Stimulated activated CD4-positive, alpha-beta T cell treated with anti-CD3 and anti-CD28 coated beads, Interleukin-1b, Interleukin-23, amount 100 ng/mL, for 1 hour (primary cell): ENCODE measurements around the gene SYK.
"Not testable (repeated sequence)": the region's sequence is repeated elsewhere in the genome, so short reads cannot be mapped to it uniquely, and the experiment has no call there.

Experiments
- DNase-seq, 2 donors: peaks; one replicate each; pipeline ENCODE4 v3.0.0-alpha.2; 2020; ENCODE audit warnings: low read depth in 2 of 2

The SYK gene

DNA sequence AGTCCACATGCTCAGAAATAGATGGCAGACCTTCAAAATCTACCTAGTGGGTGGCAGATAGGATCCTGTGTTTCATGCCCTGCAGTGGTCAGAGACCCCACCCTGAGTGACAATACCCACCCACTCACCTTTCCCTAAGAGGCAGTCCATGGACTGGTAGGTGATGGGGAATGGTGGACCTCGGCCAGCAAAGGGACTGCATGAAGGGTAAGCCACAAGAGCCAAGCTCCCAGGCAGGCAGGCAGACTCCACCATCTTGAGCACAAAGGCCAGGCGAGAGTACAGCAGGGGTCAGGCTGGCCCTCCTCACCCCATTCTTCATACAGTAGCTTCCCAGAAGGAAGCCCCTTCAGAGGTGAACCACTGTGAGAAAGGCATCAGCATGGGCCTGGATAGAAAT is 78.4 kb downstream of the SYK start:
- DNase-seq, result no peak

- no peak for DNase-seq
Observed at GRCh38 chr9:90880669-90881068, 79.0 kb downstream of the SYK start.

DNA sequence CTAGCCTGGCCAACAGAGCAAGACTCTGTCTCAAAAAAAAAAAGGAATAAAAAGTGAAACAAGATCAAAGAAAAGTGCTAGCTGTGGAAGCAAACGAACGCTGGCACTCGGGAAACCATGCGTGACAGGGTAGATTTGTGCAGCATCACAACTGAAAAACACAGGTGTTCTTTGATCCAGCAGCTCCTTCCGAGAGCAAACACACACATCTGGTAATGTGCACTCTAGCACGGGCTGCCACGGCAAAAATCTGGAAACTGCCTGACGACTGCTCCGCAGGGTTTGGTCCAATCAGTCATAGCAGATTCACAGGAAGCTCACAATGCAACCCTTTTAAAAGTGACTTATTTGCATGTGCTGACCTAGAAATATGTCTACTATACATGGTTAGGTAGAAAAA is 80.0 kb downstream of the SYK start:
- DNase-seq, result no peak

DNA sequence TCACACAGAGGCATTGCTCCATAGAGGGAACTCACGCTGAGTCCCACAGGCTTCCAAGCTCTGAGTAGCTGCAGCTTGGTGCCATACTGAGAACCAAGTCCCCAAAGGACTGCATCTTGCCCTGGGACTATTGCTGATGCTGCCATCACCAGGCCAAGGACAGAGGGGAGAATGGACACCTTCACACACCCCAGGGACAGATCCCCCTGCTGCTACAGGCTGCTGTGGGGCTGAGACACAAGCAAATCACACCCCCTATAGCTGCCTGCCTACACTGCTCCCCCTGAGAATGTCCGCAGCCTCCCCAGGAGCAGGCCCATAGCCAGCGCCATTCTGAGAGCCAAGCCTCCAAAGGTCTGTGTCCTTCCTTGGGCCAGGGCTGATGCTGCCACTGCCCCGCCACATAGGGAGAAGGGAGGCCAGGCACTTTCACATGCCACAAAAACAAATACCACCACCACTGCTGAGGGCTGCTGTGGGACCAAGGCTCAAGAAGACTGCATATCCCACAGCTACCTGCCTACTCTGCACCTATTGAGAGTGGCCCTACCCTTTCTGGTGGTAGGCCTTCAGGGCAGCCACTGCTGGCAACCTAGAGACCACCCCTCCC is 81.5 kb downstream of the SYK start:
- DNase-seq, result no peak

GRCh38 chr9:90883661-90884060 is 82.0 kb downstream of the SYK start:
- no peak for DNase-seq

GRCh38 chr9:90884178-90884577 is 82.6 kb downstream of the SYK start:
- no peak for DNase-seq

- DNase-seq, result not testable (repeated sequence)
Observed at GRCh38 chr9:90886868-90887267, 85.2 kb downstream of the SYK start.

- no peak for DNase-seq
Observed at GRCh38 chr9:90888941-90889340, 87.3 kb downstream of the SYK start.

GRCh38 chr9:90890146-90890810 is 88.7 kb downstream of the SYK start:
- no peak for DNase-seq

DNA sequence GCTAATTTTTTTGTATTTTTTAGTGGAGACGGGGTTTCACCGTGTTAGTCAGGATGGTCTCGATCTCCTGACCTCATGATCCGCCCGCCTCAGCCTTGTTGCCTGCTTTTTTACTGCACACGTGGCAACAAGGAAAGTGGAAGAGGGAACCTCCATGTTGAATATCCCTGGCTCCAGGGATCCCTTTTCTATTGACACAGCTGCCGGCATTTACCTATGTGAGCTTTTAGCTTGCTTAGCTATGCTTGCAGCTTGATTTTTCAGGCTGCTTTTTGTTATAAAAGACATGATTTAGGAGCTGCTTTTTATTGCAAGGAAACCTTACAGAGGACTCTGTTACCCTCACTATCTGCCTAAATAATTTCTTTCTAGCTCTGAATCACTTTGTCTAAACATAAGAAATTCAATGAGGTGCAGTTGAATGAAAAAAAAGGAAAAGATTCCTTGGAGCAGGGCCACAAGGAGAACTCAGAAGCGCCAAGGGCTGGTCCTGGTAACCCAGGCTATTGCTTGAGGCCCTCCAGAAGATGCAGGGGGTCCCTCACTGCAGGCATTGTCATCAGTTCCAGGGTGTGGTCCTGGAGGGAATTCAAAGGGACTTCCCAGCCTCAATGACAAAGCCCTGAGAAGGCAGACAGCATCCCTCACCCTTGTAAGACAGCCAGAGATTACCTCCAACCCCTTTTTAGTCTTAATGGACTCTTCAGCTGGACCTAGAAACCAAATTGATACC is 89.9 kb downstream of the SYK start:
- DNase-seq, result no peak

DNA sequence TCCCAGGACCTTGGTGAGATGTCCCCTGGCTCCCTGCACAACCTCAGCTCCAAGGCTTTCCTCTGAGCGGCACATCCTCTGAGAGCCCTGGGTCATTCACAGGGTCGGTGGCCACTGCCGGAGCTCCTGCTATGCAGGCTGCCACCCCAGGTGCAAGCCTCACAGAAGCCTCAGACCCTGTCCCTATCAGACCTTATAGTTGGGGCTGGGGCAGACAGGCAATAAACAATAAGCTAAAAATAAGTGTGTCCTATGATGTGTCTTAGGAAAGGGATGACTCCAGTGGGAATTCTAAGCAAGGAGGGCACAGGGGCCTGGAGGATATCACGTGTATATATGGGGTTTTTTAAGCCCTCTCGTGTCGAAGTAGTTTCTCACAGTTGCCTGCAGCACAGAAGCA is 91.3 kb downstream of the SYK start:
- DNase-seq, result no peak

GRCh38 chr9:90893706-90894105 is 92.1 kb downstream of the SYK start:
- no peak for DNase-seq

DNA sequence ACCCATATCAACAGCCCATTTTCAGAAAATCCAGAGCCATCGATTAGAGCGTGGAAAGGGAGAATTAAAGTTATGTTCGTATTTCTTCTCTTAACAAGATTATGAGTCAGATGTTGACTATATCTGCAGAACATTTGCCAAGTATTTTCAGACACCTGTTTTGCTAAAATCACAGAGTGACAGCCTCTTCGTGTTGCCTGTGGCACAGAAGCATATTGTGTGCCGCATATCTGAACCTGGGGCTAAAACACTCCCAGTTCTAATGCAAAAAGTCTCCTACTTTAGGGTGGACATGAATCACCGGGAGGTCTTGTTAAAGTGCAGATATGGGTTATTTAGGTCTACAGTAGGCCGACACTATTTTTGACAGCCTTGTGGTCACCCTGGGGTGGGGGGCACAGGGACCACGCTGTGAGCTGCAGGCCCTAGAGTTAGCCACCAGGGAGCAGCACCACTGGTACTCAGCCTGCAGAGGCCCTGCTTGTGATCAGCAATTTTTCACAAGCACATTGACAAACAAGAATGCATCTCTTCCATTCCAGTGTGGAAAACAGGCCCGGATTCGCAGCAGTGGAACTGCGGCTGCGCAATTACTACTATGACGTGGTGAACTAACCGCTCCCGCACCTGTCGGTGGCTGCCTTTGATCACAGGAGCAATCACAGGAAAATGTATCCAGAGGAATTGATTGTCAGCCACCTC is 93.5 kb downstream of the SYK start:
- no peak for DNase-seq

DNA sequence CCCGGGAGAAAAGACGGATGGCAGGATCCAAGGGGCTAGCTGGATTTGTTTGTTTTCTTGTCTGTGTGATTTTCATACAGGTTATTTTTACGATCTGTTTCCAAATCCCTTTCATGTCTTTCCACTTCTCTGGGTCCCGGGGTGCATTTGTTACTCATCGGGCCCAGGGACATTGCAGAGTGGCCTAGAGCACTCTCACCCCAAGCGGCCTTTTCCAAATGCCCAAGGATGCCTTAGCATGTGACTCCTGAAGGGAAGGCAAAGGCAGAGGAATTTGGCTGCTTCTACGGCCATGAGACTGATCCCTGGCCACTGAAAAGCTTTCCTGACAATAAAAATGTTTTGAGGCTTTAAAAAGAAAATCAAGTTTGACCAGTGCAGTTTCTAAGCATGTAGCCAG is 94.2 kb downstream of the SYK start:
- no peak for DNase-seq

DNA sequence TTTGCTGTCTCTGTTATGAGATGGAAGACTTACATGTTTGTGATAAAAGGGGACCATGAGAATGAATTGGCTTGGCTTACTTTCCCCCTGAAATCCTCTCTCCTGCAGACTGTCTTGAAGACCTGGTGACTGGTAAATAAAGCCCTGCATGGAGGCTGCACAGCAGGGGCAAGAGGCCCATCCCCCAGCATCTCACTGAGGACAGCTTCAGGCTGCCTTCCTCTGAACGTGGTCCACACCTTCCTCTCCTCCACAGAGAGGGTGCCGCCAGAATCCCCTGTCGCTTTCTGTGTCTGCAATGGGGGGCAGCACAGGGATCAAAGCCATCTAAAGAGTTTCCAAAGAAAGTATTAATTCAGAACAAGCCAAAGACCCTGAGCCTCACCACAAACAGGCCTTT is 94.6 kb downstream of the SYK start:
- no peak for DNase-seq

DNA sequence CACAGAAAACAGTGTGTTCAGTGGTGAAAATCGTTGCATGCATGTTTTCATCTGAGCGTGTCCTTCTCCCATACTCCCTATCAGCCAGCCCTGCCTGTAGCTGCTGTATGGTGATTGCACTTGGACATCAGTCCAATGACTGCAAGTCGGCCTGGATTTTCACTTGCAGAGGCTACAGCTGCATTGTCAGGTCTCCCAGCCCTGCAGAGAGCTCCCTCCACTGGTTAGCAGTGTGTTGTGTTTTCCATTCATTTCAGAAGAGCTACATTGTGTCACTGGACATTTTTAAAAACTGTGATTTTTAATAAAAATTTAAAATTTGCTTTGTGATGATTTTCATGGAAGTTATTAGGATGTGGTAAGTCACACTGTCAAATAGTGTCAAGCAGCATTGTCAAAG is 96.6 kb downstream of the SYK start:
- no peak for DNase-seq

DNA sequence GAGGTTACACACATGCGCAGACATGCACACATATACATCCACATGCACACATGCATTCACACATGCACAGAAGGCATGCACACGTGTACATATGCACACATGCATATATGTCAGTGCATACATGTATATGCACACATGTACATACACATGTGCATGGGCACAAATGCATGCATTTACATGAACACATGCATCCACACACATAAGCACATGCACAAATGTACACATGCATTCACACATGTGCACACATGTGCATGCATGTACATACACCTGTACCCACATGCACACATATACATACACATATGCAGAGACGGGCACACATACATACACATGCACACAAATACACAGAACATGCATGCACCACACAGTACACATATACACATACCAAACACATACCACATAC is 97.7 kb downstream of the SYK start:
- DNase-seq, result no peak

DNA sequence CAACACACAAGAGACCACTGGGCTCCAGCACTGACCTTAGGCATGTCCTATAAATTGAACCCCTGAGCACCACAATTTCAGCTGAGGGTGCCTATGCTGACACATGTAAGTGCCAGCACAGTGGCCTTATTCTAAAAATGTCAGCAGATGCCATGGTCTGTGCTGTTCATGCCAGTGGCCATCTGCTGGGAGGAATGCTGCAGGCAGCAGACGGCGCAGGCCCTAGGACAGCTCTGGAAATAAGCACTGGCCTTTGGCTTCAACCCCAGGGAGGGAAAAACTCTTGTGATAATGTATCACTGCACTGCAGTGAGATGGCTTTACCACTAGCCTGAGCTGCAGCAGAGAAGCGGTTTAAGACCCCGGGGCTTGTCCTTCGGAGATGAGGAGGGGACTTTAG is 98.5 kb downstream of the SYK start:
- DNase-seq, result no peak

DNA sequence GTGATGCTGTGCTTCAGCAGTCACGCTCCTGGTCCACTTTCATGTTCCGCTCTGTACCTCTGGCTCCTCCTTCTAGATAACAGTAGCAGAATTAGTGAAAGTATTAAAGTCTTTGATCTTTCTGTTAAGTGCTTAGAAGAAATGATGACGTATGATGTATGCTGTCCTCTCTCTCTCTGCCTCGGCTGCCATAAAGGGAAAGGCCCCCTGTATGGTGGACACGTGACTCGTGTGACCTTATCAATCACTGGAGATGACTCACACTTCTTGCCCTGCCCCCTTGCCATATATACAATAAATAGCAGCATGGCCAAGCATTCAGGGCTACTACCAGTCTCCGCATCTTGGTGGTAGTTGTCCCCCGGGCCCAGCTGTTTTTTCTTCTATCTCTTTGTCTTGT is 100.3 kb downstream of the SYK start:
- no peak for DNase-seq

- no peak for DNase-seq
Observed at GRCh38 chr9:90903766-90904424, 102.3 kb downstream of the SYK start.

DNA sequence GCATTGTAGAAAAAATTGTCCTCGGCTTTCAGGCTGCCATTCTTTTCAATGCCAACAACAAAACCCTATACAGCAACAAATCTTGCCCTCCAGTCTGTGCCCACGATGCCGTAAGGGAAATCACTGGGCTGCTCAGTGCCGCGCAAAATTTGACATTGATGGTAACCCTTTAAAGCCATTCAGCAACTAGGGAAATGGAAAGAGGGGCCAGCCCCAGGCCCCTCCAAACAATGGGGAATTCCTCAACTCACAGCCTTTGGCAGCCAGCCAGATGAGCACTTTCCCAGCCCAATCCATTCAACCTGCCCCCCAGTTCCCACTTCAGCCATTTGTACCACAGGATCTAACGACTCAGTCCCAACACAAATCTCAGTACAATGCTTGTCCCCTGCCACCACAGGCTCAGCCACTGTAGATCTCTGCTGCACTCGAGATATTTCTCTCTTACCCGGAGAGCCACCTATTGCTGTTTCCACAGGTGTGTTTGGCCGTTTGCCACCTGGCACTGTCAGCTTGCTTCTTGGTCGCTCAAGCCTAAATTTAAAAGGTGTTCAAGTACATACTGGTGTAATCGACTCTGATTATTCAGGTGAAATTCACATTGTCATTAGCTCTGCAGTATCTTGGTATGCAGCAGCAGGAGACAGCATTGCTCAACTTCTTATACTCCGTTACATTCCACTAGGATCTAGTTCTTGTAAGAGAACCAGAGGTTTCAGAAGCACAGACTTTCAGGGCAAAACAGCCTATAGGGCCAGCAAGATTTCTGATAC is 103.3 kb downstream of the SYK start:
- no peak for DNase-seq
